Breast epithelium (tissue), 4 donors: Measurements from ENCODE around the gene ATRN. TPM values are rescaled to one million over a fixed set of nuclear protein-coding genes. Genes with fewer than 3 reads are reported as not detected.

Source experiments
- DNase-seq, 2 donors: peaks; one replicate each; pipeline ENCODE4 v3.0.0-alpha.2; 2019; ENCODE audit warnings: low spot score in 2 of 2
- H3K27ac ChIP-seq, 2 donors: fragments of 200-600 bp; sonication (generic) in 1 of 2; one replicate each; pipeline ENCODE4 v1.5.1; 2016 to 2019; ENCODE audit warnings: mild to moderate bottlenecking in 1 of 2
- H3K27me3 ChIP-seq, 2 donors: fragments of 200-600 bp; sonication (generic) in 1 of 2; one replicate each; pipeline versions ENCODE4 v1.5.1 to v1.6.0; 2017 to 2019; ENCODE audit warnings: control low read depth in 1 of 2, mild to moderate bottlenecking in 1 of 2
- H3K36me3 ChIP-seq: fragments of 200-600 bp; one replicate; pipeline ENCODE4 v1.5.1; 2019
- H3K4me1 ChIP-seq, 2 donors: fragments of 200-600 bp; sonication (generic); one replicate each; pipeline ENCODE4 v1.5.1; 2016 to 2019; ENCODE audit warnings: control low read depth in 1 of 2
- H3K4me3 ChIP-seq, 3 donors: fragments of 200-600 bp; sonication (generic); 1 replicate in 2 of 3; 2 replicates in 1 of 3; pipeline ENCODE4 v1.5.1; 2016 to 2019; ENCODE audit warnings: mild to moderate bottlenecking in 3 of 3, moderate library complexity in 2 of 3
- H3K9me3 ChIP-seq, 2 donors: fragments of 200-600 bp; sonication (generic) in 1 of 2; one replicate each; pipeline ENCODE4 v1.5.1; 2016 to 2019; ENCODE audit warnings: control low read depth in 1 of 2
- CTCF ChIP-seq, 3 donors: fragments of 450-650 bp; IDR thresholded peaks; one replicate each; pipeline ENCODE4 v1.5.1; 2016 to 2017; ENCODE audit warnings: antibody characterized with exemption in 3 of 3, mild to moderate bottlenecking in 3 of 3, moderate library complexity in 3 of 3
- POLR2A ChIP-seq: fragments of 450-650 bp; IDR thresholded peaks from one replicate; pipeline ENCODE4 v1.6.1; 2016; ENCODE audit warnings: antibody characterized with exemption, mild to moderate bottlenecking, moderate library complexity
- POLR2AphosphoS5 ChIP-seq, 3 donors: sonication (generic); formaldehyde crosslinking; IDR thresholded peaks; one replicate each; pipeline ENCODE4 v1.6.1; 2017; ENCODE audit warnings: antibody characterized with exemption in 3 of 3
- intact Hi-C: fragments of 100-400 bp; cut with DNase I; formaldehyde crosslinking; loops from one replicate; pipeline ENCODE4 v1.15.1; 2023; ENCODE audit warnings: low total_unique reads
- total RNA-seq, 3 donors: library from RNA; depleted of rRNA; stranded (reverse); fragments of >200 nt; gene quantifications; one replicate each; pipeline ENCODE4 v1.1.0, GENCODE V29; 2016

The ATRN gene
- total RNA-seq, 3 donors from 2014 or later, result 26.5 to 35.6 (median 32.3) TPM

- no peak for TF ChIP-seq POLR2A
- no peak for TF ChIP-seq POLR2AphosphoS5 (IDR thresholded peaks at IDR 0.05)
- TF ChIP-seq CTCF (IDR thresholded peaks at IDR 0.05), result no peak
- no peak for DNase-seq
- Histone ChIP-seq H3K36me3 (no peaks in the 10 kb centered on the region), H3K4me3 (no peak overlapping the region), H3K4me1 (no peaks in the 10 kb centered on the region), H3K9me3 (no peaks in the 10 kb centered on the region), H3K27ac (no peak overlapping the region), H3K27me3 (peaks cover 0 to 42% of the 10 kb centered on the region in 2 donors)
- intact Hi-C loops, result no loop called here
Observed at GRCh38 chr20:3669710-3670367, 199.0 kb downstream of the ATRN start.

- Histone ChIP-seq H3K36me3 (no peaks in the 10 kb centered on the region), H3K9me3 (no peaks in the 10 kb centered on the region), H3K27me3 (peaks cover 0 to 49% of the 10 kb centered on the region in 2 donors), H3K4me1 (no peaks in the 10 kb centered on the region), H3K27ac (no peak overlapping the region), H3K4me3 (no peak overlapping the region)
- no peak for TF ChIP-seq CTCF (IDR thresholded peaks at IDR 0.05)
- TF ChIP-seq POLR2A, result no peak
- TF ChIP-seq POLR2AphosphoS5 (IDR thresholded peaks at IDR 0.05), result no peak
- intact Hi-C loops, result no loop called here
- DNase-seq, result no peak
Observed at GRCh38 chr20:3670511-3670910, 199.7 kb downstream of the ATRN start.

- intact Hi-C loops, result no loop called here
- no peaks in the 10 kb centered on the region for H3K36me3 ChIP-seq
Observed at GRCh38 chr20:3670945-3671344, 200.1 kb downstream of the ATRN start.

GRCh38 chr20:3671986-3672546 lies 201.2 kb downstream of the ATRN start:
- no peak for DNase-seq
- TF ChIP-seq POLR2A, result no peak
- no peak for TF ChIP-seq POLR2AphosphoS5 (IDR thresholded peaks at IDR 0.05)
- no peak for TF ChIP-seq CTCF (IDR thresholded peaks at IDR 0.05)
- Histone ChIP-seq H3K4me1 (peaks cover 0 to 4% of the 10 kb centered on the region in 2 donors), H3K4me3 (peak overlapping the region in 1 of 3 donors; percentile 51), H3K36me3 (no peaks in the 10 kb centered on the region), H3K27ac (no peak overlapping the region), H3K27me3 (peaks cover 0 to 56% of the 10 kb centered on the region in 2 donors), H3K9me3 (no peaks in the 10 kb centered on the region)
- intact Hi-C loops, result no loop called here

More at GRCh38 chr20:3670945-3671344, 200.1 kb downstream of the ATRN start:
- no peak for TF ChIP-seq POLR2A
- no peak for TF ChIP-seq CTCF (IDR thresholded peaks at IDR 0.05)
- TF ChIP-seq POLR2AphosphoS5 (IDR thresholded peaks at IDR 0.05), result no peak
- Histone ChIP-seq H3K4me3 (no peak overlapping the region), H3K9me3 (no peaks in the 10 kb centered on the region), H3K27me3 (peaks cover 0 to 53% of the 10 kb centered on the region in 2 donors), H3K27ac (no peak overlapping the region), H3K4me1 (no peaks in the 10 kb centered on the region)
- no peak for DNase-seq

GRCh38 chr20:3672547-3673171 lies 201.8 kb downstream of the ATRN start:
- H3K9me3 ChIP-seq, result no peaks in the 10 kb centered on the region
- H3K4me3 ChIP-seq, result peak overlapping the region in 2 of 3 donors; percentile 22 to 51
- H3K4me1 ChIP-seq, result peaks cover 0 to 7% of the 10 kb centered on the region in 2 donors
- no peak overlapping the region for H3K27ac ChIP-seq
- intact Hi-C loops, result no loop called here
- no peak for DNase-seq
- peaks cover 0 to 56% of the 10 kb centered on the region in 2 donors for H3K27me3 ChIP-seq
- H3K36me3 ChIP-seq, result no peaks in the 10 kb centered on the region
- TF ChIP-seq POLR2AphosphoS5 (IDR thresholded peaks at IDR 0.05) (no peak), CTCF (IDR thresholded peaks at IDR 0.05) (no peak), POLR2A (no peak)
